Pancreas (tissue), 10 donors: Measurements from ENCODE around the gene DNAH9. TPM values are rescaled to one million over a fixed set of nuclear protein-coding genes. Genes with fewer than 3 reads are reported as not detected.

Source experiments
- ATAC-seq, 4 donors: fragments of 200-7000 bp; cut with Tn5 transposase; one replicate each; pipeline versions ENCODE4 v1.8.0 to v1.9.1; 2020; ENCODE audit warnings: mild to moderate bottlenecking in 4 of 4, moderate library complexity in 4 of 4
- DNase-seq, 6 donors: peaks; one replicate each; pipeline ENCODE4 v3.0.0-alpha.2; 2020
- FAIRE-seq: peaks from 2 replicates; lab custom pipeline; 2012; peaks lifted over from hg19 to GRCh38; lab: Jason Lieb, UNC
- H3K27ac ChIP-seq, 4 donors: fragments of 200-600 bp; sonication (generic); 1 replicate in 3 of 4; 2 replicates in 1 of 4; pipeline versions ENCODE4 v1.5.0 to v1.8.0; 2020
- H3K27me3 ChIP-seq, 4 donors: fragments of 200-600 bp; one replicate each; pipeline ENCODE4 v1.8.0; 2021
- H3K36me3 ChIP-seq, 3 donors: fragments of 200-600 bp; sonication (generic) in 1 of 3; one replicate each; pipeline versions ENCODE4 v1.5.0 to v1.8.0; 2020 to 2021
- H3K4me1 ChIP-seq, 3 donors: fragments of 200-600 bp; one replicate each; pipeline ENCODE4 v1.8.0; 2021
- H3K4me3 ChIP-seq, 4 donors: fragments of 200-600 bp; sonication (generic) in 2 of 4; one replicate each; pipeline versions ENCODE4 v1.5.0 to v1.8.0; 2020 to 2021
- H3K9me3 ChIP-seq, 4 donors: fragments of 200-600 bp; one replicate each; pipeline ENCODE4 v1.8.0; 2021
- WGBS, 2 donors: extraction: QIAGEN DNeasy Blood & Tissue Kit; methylation state at CpG; one replicate each; pipeline ENCODE4 v1.1.7; 2013; 5-methylcytosine and 5-hydroxymethylcytosine counted together
- intact Hi-C, 3 donors: fragments of 100-400 bp; cut with DNase I; formaldehyde crosslinking; loops; one replicate each; pipeline versions ENCODE4 v1.11.1 to v1.14.2; 2022
- polyA plus RNA-seq, 2 donors: library from polyadenylated mRNA; stranded (reverse); fragments of 200-250 nt; gene quantifications; one replicate each; pipeline ENCODE4 v1.2.3, GENCODE V29; 2013
- total RNA-seq, 6 donors: library from RNA; stranded (reverse); fragmentation: NEBNext Ultra II Directional in 4 of 6; extraction: Animal tissue kit (Norgen Biotek cat#: 25700) in 4 of 6; gene quantifications; one replicate each; pipeline versions ENCODE4 v1.2.1 to v1.2.4, GENCODE V29; 2021 to 2023
- TF ChIP-seq, protein P1 (sequence below), 4 donors: fragments of 200-600 bp; sonication (generic) in 3 of 4; IDR thresholded peaks; one replicate each; pipeline versions ENCODE4 v1.5.0 to v1.8.0; 2021; ENCODE audit warnings: antibody characterized with exemption in 4 of 4
- donor health status: healthy with polysubstance abuse.
- donor health status: DM: no; HTN: no; CAD: no; lungs with moderate emphysema.
- donor health status: DM: no; HTN: no; CAD: no.
- donor health status: control.
- donor health status: control.
- donor health status: Bipolar disorder and iron deficiency.
- donor health status: DM: yes; HTN: yes; CAD: no.
- donor health status: DM: no; HTN: no; CAD: no.
- donor health status: DM: no; HTN: no; CAD: no.
- donor health status: DM: yes; HTN: yes; CAD: no.

The DNAH9 gene
- total and polyA plus RNA-seq, 8 donors, result 0.53 to 2.4 (median 1.3) TPM

GRCh38 chr17:11885051-11885450, 286.8 kb downstream of the DNAH9 start:
- H3K4me1 ChIP-seq, result no peaks in the 10 kb centered on the region
- no peak for DNase-seq
- H3K9me3 ChIP-seq, result no peaks in the 10 kb centered on the region
- TF ChIP-seq, protein P1, sequence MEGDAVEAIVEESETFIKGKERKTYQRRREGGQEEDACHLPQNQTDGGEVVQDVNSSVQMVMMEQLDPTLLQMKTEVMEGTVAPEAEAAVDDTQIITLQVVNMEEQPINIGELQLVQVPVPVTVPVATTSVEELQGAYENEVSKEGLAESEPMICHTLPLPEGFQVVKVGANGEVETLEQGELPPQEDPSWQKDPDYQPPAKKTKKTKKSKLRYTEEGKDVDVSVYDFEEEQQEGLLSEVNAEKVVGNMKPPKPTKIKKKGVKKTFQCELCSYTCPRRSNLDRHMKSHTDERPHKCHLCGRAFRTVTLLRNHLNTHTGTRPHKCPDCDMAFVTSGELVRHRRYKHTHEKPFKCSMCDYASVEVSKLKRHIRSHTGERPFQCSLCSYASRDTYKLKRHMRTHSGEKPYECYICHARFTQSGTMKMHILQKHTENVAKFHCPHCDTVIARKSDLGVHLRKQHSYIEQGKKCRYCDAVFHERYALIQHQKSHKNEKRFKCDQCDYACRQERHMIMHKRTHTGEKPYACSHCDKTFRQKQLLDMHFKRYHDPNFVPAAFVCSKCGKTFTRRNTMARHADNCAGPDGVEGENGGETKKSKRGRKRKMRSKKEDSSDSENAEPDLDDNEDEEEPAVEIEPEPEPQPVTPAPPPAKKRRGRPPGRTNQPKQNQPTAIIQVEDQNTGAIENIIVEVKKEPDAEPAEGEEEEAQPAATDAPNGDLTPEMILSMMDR (IDR thresholded peaks at IDR 0.05), result no peak
- 75 to 86% methylated on average over 2 of the region's 2 CpGs for WGBS, 2 donors
- H3K36me3 ChIP-seq, result no peaks in the 10 kb centered on the region
- no peak overlapping the region for H3K27ac ChIP-seq
- no peaks in the 10 kb centered on the region for H3K27me3 ChIP-seq
- ATAC-seq, result no peak
- intact Hi-C loops, result no loop called here
- no peak overlapping the region for H3K4me3 ChIP-seq
- FAIRE-seq, result no peak

DNA sequence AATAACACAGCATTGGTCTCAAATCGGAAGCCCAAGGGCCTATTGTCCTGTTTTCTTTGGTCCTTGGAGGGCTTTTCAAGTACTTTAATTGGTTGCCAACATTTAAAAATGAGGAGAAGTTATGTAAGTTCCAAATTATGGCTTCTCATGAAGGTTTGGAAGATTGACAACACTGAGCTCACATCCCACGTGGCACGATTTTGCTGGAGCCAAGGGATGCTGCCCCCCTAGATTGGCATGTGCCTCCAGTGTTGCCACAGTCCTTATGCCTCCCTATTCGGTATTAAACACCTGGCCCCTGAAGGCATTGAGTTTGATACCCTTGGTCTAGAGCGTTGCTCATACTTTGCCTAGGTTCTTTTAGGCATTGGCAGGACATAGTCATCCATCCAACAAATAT, 291.0 kb downstream of the DNAH9 start:
- DNase-seq (no peak), FAIRE-seq (no peak), ATAC-seq (no peak)
- intact Hi-C loops, result no loop called here
- TF ChIP-seq, protein P1 (IDR thresholded peaks at IDR 0.05), result no peak
- no peaks in the 10 kb centered on the region for H3K4me1 ChIP-seq
- H3K27me3 ChIP-seq, result no peaks in the 10 kb centered on the region
- no peaks in the 10 kb centered on the region for H3K9me3 ChIP-seq
- 81 to 87% methylated on average over 5 of the region's 5 CpGs for WGBS, 2 donors
- H3K36me3 ChIP-seq, result no peaks in the 10 kb centered on the region
- no peak overlapping the region for H3K27ac ChIP-seq
- H3K4me3 ChIP-seq, result no peak overlapping the region

- Histone ChIP-seq H3K9me3 (no peaks in the 10 kb centered on the region), H3K36me3 (no peaks in the 10 kb centered on the region), H3K27me3 (no peaks in the 10 kb centered on the region), H3K27ac (no peak overlapping the region), H3K4me3 (no peak overlapping the region), H3K4me1 (no peaks in the 10 kb centered on the region)
- DNase-seq (no peak), FAIRE-seq (no peak), ATAC-seq (no peak)
- intact Hi-C loops, result no loop called here
- WGBS, 2 donors, result 91 to 95% methylated on average over 4 of the region's 4 CpGs
- TF ChIP-seq, protein P1 (IDR thresholded peaks at IDR 0.05), result no peak
These were observed 295.6 kb downstream of the DNAH9 start for GRCh38 chr17:11893862-11894261.

- no peak for FAIRE-seq
- Histone ChIP-seq H3K4me1 (no peaks in the 10 kb centered on the region), H3K27ac (no peak overlapping the region), H3K4me3 (no peak overlapping the region), H3K9me3 (no peaks in the 10 kb centered on the region), H3K36me3 (no peaks in the 10 kb centered on the region), H3K27me3 (no peaks in the 10 kb centered on the region)
- TF ChIP-seq, protein P1 (IDR thresholded peaks at IDR 0.05), result no peak
- ATAC-seq, result no peak
- 80 to 87% methylated on average over 1 of the region's 1 CpG for WGBS, 2 donors
- DNase-seq, result no peak
- intact Hi-C loops, result no loop called here
These were observed 297.9 kb downstream of the DNAH9 start for GRCh38 chr17:11896199-11896598.

- Histone ChIP-seq H3K27ac (no peak overlapping the region), H3K36me3 (no peaks in the 10 kb centered on the region), H3K4me3 (no peak overlapping the region), H3K4me1 (no peaks in the 10 kb centered on the region), H3K9me3 (no peaks in the 10 kb centered on the region), H3K27me3 (no peaks in the 10 kb centered on the region)
- DNase-seq, result no peak
- 68 to 79% methylated on average over 7 of the region's 7 CpGs for WGBS, 2 donors
- ATAC-seq, result no peak
- intact Hi-C loops, result no loop called here
- TF ChIP-seq, protein P1 (IDR thresholded peaks at IDR 0.05), result no peak
- no peak for FAIRE-seq
These were observed 300.4 kb downstream of the DNAH9 start for GRCh38 chr17:11898526-11899235.
